ENCODE results near the gene CAND1. TPM values are rescaled to one million over a fixed set of nuclear protein-coding genes. Genes with fewer than 3 reads are reported as not detected.
A peak's percentile ranks its signal among the peaks of the same experiment; 100 is the strongest.

CAND1 gene
- polyA plus RNA-seq, 1 experiment = 64.6 TPM

DNA sequence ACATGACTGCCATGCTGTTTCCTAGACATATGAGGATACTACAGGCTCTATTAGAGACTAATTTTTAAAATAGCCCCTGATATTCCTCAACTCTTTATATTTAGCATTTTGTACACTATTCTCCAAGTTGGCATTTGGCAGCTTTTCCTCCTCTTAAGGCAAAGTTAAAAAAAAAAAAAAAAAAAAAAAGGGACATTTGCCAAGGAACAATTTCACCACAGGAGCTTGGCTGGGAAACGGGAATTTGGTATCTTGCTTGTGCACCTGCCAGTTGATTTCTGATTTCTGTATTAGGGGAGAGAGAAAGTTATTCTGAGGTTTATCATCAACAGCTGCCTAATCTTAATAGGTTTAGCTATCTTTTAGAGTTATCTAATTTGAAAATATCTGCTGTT lies 87.2 kb downstream of the CAND1 start:
- Histone ChIP-seq H3K27me3 (ENCODE audit: control insufficient read depth, insufficient read depth, low read length) (no peaks in the 10 kb centered on the region), H3K4me3 (ENCODE audit: low read depth, low read length) (no peak overlapping the region), H3K36me3 (ENCODE audit: control insufficient read depth, insufficient read depth, low read length) (no peaks in the 10 kb centered on the region)
- POLR2A ChIA-PET = interaction anchor here (0.6 to 0.8 kb wide), 3 partner anchors 49 to 552 kb away, joined by 13 to 30 read pairs (median 17); no protein-coding TSS in a partner anchor
- no peak for DNase-seq (ENCODE audit: low read depth)
- TF ChIP-seq, protein P1, sequence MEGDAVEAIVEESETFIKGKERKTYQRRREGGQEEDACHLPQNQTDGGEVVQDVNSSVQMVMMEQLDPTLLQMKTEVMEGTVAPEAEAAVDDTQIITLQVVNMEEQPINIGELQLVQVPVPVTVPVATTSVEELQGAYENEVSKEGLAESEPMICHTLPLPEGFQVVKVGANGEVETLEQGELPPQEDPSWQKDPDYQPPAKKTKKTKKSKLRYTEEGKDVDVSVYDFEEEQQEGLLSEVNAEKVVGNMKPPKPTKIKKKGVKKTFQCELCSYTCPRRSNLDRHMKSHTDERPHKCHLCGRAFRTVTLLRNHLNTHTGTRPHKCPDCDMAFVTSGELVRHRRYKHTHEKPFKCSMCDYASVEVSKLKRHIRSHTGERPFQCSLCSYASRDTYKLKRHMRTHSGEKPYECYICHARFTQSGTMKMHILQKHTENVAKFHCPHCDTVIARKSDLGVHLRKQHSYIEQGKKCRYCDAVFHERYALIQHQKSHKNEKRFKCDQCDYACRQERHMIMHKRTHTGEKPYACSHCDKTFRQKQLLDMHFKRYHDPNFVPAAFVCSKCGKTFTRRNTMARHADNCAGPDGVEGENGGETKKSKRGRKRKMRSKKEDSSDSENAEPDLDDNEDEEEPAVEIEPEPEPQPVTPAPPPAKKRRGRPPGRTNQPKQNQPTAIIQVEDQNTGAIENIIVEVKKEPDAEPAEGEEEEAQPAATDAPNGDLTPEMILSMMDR (IDR thresholded peaks at IDR 0.05; ENCODE audit: insufficient read depth, low read depth, low read length) = no peak
- CTCF ChIA-PET = interaction anchor here (0.7 to 4.8 kb wide), 22 partner anchors 10 to 959 kb away, joined by 3 to 26 read pairs (median 3); no protein-coding TSS in a partner anchor

DNA sequence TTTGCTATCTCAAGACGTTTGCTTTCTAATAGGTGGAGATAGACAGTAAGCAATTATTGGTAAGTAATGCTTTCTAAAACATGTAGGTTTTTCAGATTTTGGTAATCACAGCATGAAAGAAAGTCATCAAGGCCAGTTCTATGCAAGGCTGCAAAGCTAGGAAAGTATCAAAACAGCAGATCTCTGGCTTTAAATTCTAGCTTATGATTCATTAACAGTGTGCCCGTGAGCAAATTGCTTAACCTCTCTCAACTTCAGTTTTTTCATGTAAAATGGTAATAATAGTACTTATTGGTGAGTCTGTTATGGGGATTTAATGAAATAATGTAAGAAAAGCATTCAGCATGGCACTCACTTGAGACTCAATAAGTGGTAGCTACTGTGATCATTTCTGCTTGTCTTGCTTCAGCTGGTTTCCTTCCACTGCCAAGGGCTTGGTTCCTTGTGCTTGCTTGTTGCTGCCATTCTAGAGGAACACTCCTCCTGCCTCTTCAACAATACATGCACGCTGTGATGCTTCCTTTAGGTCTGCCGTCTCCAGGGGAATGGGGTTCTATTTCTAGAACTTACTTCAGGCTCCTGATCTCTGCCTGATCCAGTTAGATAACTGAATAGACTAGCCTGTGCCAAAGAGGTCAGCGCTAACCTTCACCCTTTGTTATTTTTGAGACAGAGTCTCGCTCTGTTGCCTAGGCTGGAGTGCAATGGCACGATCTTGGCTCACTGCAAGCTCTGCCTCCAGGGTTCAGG lies 88.4 kb downstream of the CAND1 start:
- no peak for DNase-seq (ENCODE audit: low read depth)

GRCh38 chr12:67358781-67359338 lies 89.7 kb downstream of the CAND1 start:
- Histone ChIP-seq H3K36me3 (ENCODE audit: control insufficient read depth, insufficient read depth, low read length) (no peaks in the 10 kb centered on the region), H3K27me3 (ENCODE audit: control insufficient read depth, insufficient read depth, low read length) (no peaks in the 10 kb centered on the region), H3K4me3 (ENCODE audit: low read depth, low read length) (no peak overlapping the region)
- ChIA-PET CTCF (interaction anchor here (0.7 to 1.6 kb wide), 4 partner anchors 52 to 550 kb away, joined by 3 to 4 read pairs (median 4); no protein-coding TSS in a partner anchor), POLR2A (interaction anchor here (0.6 to 0.7 kb wide), 3 partner anchors 290 to 790 kb away, joined by 3 to 13 read pairs (median 3); partner anchors contain the start of gene DYRK2)
- TF ChIP-seq, protein P1 (IDR thresholded peaks at IDR 0.05; ENCODE audit: insufficient read depth, low read depth, low read length) = no peak
- DNase-seq (ENCODE audit: low read depth) = peak; percentile 95

More for the DNA sequence above, 88.4 kb downstream of the CAND1 start:
- no peaks in the 10 kb centered on the region for H3K27me3 ChIP-seq (ENCODE audit: control insufficient read depth, insufficient read depth, low read length)
- no peaks in the 10 kb centered on the region for H3K36me3 ChIP-seq (ENCODE audit: control insufficient read depth, insufficient read depth, low read length)
- POLR2A ChIA-PET = no interaction called here
- CTCF ChIA-PET = interaction anchor here (0.6 to 4.8 kb wide), 6 partner anchors 9 to 585 kb away, joined by 3 to 26 read pairs (median 6); no protein-coding TSS in a partner anchor
- no peak overlapping the region for H3K4me3 ChIP-seq (ENCODE audit: low read depth, low read length)
- TF ChIP-seq, protein P1 (IDR thresholded peaks at IDR 0.05; ENCODE audit: insufficient read depth, low read depth, low read length) = no peak

DNA sequence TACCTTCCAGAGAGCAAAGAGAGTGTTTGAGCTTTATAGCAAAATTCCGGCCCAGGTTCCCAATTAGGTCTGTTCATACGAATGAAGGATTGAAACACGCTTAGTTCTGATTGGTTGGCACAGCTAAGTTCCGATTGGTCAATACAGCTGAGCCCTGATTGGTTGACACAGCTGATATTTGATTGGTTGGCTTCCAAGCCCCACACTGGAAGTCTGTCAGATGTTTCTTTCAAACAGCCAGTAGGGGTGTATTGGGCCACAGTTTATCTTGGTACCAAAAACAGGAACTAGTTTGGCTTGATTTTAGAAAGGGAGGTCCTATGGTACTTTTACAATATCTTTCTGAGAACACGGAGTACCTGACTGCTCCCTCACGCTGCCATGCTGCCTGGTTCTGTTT lies 93.4 kb downstream of the CAND1 start:
- ChIA-PET CTCF (interaction anchor here (1.8 kb wide), 2 partner anchors 48 to 52 kb away, joined by 6 read pairs; no protein-coding TSS in a partner anchor), POLR2A (no interaction called here)
- TF ChIP-seq, protein P1 (IDR thresholded peaks at IDR 0.05; ENCODE audit: insufficient read depth, low read depth, low read length) = no peak
- H3K4me3 ChIP-seq (ENCODE audit: low read depth, low read length) = no peak overlapping the region
- H3K36me3 ChIP-seq (ENCODE audit: control insufficient read depth, insufficient read depth, low read length) = no peaks in the 10 kb centered on the region
- DNase-seq (ENCODE audit: low read depth) = no peak
- no peaks in the 10 kb centered on the region for H3K27me3 ChIP-seq (ENCODE audit: control insufficient read depth, insufficient read depth, low read length)

DNA sequence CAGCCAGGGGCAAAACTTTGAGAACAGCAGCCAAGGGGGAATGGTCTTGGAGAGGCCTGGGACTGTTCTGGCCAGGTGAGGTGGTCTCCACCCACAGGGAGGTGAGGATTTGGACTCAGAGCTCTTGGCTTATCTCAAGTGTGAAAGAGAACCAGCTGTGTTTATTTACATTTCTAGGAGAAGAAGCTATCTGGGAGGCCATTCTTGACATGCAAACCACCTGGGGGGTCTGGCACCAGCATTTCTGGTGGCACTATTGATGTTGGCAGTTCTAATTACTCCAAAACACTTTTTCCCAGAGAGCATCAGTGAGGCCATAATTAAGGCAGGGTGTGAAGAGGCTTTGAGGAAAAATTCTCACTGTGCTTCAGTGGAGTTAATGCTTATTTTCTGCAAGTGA lies 95.1 kb downstream of the CAND1 start:
- DNase-seq (ENCODE audit: low read depth) = no peak
- CTCF ChIA-PET = interaction anchor here (0.9 kb wide), 1 partner anchor 25 kb away, joined by 4 read pairs; no protein-coding TSS in a partner anchor
- Histone ChIP-seq H3K4me3 (ENCODE audit: low read depth, low read length) (no peak overlapping the region), H3K36me3 (ENCODE audit: control insufficient read depth, insufficient read depth, low read length) (no peaks in the 10 kb centered on the region), H3K27me3 (ENCODE audit: control insufficient read depth, insufficient read depth, low read length) (no peaks in the 10 kb centered on the region)
- TF ChIP-seq, protein P1 (IDR thresholded peaks at IDR 0.05; ENCODE audit: insufficient read depth, low read depth, low read length) = no peak
- POLR2A ChIA-PET = no interaction called here
